Tibial artery (tissue), 4 donors: ENCODE results near the gene CALML6.

Source experiments
- DNase-seq, 2 donors: peaks; one replicate each; pipeline ENCODE4 v3.0.0-alpha.2; 2019
- H3K27ac ChIP-seq, 2 donors: fragments of 200-600 bp; sonication (generic) in 1 of 2; 1 replicate in 1 of 2; 2 replicates in 1 of 2; pipeline ENCODE4 v1.5.1; 2018 to 2019; ENCODE audit warnings: mild to moderate bottlenecking in 1 of 2
- H3K27me3 ChIP-seq, 2 donors: fragments of 200-600 bp; sonication (generic) in 1 of 2; one replicate each; pipeline versions ENCODE4 v1.5.1 to v1.6.0; 2016 to 2019
- H3K36me3 ChIP-seq, 3 donors: fragments of 200-600 bp; sonication (generic) in 2 of 3; one replicate each; pipeline ENCODE4 v1.5.1; 2016 to 2019; ENCODE audit warnings: mild to moderate bottlenecking in 2 of 3
- H3K4me1 ChIP-seq, 4 donors: fragments of 200-600 bp; sonication (generic) in 2 of 4; 1 replicate in 3 of 4; 2 replicates in 1 of 4; pipeline ENCODE4 v1.5.1; 2016 to 2019
- H3K4me3 ChIP-seq, 2 donors: fragments of 200-600 bp; sonication (generic) in 1 of 2; 1 replicate in 1 of 2; 2 replicates in 1 of 2; pipeline ENCODE4 v1.5.1; 2018 to 2019; ENCODE audit warnings: mild to moderate bottlenecking in 2 of 2
- H3K9me3 ChIP-seq, 3 donors: fragments of 200-600 bp; sonication (generic) in 1 of 3; one replicate each; pipeline ENCODE4 v1.5.1; 2016 to 2019
- CTCF ChIP-seq, 2 experiments: fragments of 200-600 bp in 1 of 2; fragments of 450-650 bp in 1 of 2; IDR thresholded peaks; one replicate each; pipeline ENCODE4 v1.5.1; 2017 to 2019; ENCODE audit warnings: antibody characterized with exemption in 2 of 2, mild to moderate bottlenecking in 1 of 2, moderate library complexity in 1 of 2
- intact Hi-C: fragments of 100-400 bp; cut with DNase I; formaldehyde crosslinking; loops from one replicate; pipeline ENCODE4 v1.15.0; 2023; ENCODE audit warnings: low total_unique reads

CALML6 gene

GRCh38 chr1:1925437-1926345, 10.6 kb downstream of the CALML6 start:
- no peak for DNase-seq

GRCh38 chr1:1926346-1926811, 11.3 kb downstream of the CALML6 start:
- no peak for DNase-seq
- no peak for TF ChIP-seq CTCF (IDR thresholded peaks at IDR 0.05)

More at GRCh38 chr1:1925437-1926345, 10.6 kb downstream of the CALML6 start:
- no peak for TF ChIP-seq CTCF (IDR thresholded peaks at IDR 0.05)
- Histone ChIP-seq H3K9me3 (no peaks in the 10 kb centered on the region), H3K27ac (no peak overlapping the region), H3K27me3 (peaks cover 0 to 17% of the 10 kb centered on the region in 2 donors), H3K36me3 (no peaks in the 10 kb centered on the region), H3K4me3 (no peak overlapping the region), H3K4me1 (no peaks in the 10 kb centered on the region)
- intact Hi-C loops, result no loop called here

GRCh38 chr1:1926886-1927660, 12.0 kb downstream of the CALML6 start:
- intact Hi-C loops, result no loop called here
- Histone ChIP-seq H3K27me3 (peaks cover 0 to 17% of the 10 kb centered on the region in 2 donors), H3K36me3 (no peaks in the 10 kb centered on the region), H3K9me3 (no peaks in the 10 kb centered on the region), H3K4me3 (no peak overlapping the region), H3K27ac (no peak overlapping the region), H3K4me1 (no peaks in the 10 kb centered on the region)
- no peak for TF ChIP-seq CTCF (IDR thresholded peaks at IDR 0.05)
- no peak for DNase-seq

More at GRCh38 chr1:1926346-1926811, 11.3 kb downstream of the CALML6 start:
- Histone ChIP-seq H3K4me3 (no peak overlapping the region), H3K27me3 (peaks cover 0 to 17% of the 10 kb centered on the region in 2 donors), H3K9me3 (no peaks in the 10 kb centered on the region), H3K27ac (no peak overlapping the region), H3K4me1 (no peaks in the 10 kb centered on the region), H3K36me3 (no peaks in the 10 kb centered on the region)
- intact Hi-C loops, result no loop called here

GRCh38 chr1:1927751-1928150, 12.7 kb downstream of the CALML6 start:
- Histone ChIP-seq H3K9me3 (no peaks in the 10 kb centered on the region), H3K4me3 (no peak overlapping the region), H3K27me3 (peaks cover 0 to 17% of the 10 kb centered on the region in 2 donors), H3K4me1 (no peaks in the 10 kb centered on the region), H3K27ac (no peak overlapping the region), H3K36me3 (no peaks in the 10 kb centered on the region)
- DNase-seq, result peak in 1 of 2 donors; percentile 12
- intact Hi-C loops, result no loop called here
- no peak for TF ChIP-seq CTCF (IDR thresholded peaks at IDR 0.05)

- no peak overlapping the region for H3K27ac ChIP-seq
- no peaks in the 10 kb centered on the region for H3K4me1 ChIP-seq
- H3K36me3 ChIP-seq, result no peaks in the 10 kb centered on the region
- intact Hi-C loops, result no loop called here
- no peak overlapping the region for H3K4me3 ChIP-seq
- no peak for TF ChIP-seq CTCF (IDR thresholded peaks at IDR 0.05)
- H3K27me3 ChIP-seq, result peaks cover 0 to 17% of the 10 kb centered on the region in 2 donors
- H3K9me3 ChIP-seq, result no peaks in the 10 kb centered on the region
- peak in 1 of 2 donors; percentile 13 for DNase-seq
These were observed 13.4 kb downstream of the CALML6 start for GRCh38 chr1:1928231-1929101.
